ENCODE data around the gene NKX3-2.

NKX3-2 gene

GRCh38 chr4:13547485-13548041, 3.3 kb upstream of the NKX3-2 start (continued):
- TF ChIP-seq, protein P1, sequence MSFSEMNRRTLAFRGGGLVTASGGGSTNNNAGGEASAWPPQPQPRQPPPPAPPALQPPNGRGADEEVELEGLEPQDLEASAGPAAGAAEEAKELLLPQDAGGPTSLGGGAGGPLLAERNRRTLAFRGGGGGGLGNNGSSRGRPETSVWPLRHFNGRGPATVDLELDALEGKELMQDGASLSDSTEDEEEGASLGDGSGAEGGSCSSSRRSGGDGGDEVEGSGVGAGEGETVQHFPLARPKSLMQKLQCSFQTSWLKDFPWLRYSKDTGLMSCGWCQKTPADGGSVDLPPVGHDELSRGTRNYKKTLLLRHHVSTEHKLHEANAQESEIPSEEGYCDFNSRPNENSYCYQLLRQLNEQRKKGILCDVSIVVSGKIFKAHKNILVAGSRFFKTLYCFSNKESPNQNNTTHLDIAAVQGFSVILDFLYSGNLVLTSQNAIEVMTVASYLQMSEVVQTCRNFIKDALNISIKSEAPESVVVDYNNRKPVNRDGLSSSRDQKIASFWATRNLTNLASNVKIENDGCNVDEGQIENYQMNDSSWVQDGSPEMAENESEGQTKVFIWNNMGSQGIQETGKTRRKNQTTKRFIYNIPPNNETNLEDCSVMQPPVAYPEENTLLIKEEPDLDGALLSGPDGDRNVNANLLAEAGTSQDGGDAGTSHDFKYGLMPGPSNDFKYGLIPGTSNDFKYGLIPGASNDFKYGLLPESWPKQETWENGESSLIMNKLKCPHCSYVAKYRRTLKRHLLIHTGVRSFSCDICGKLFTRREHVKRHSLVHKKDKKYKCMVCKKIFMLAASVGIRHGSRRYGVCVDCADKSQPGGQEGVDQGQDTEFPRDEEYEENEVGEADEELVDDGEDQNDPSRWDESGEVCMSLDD (tag by site-specific recombination; IDR thresholded peaks at IDR 0.05), result no peak
- TF ChIP-seq YY1 (tag by site-specific recombination; IDR thresholded peaks at IDR 0.05) (no peak), ZNF140 (tag by site-specific recombination; IDR thresholded peaks at IDR 0.05) (no peak), TRIM28 (IDR thresholded peaks at IDR 0.05; ENCODE audit: borderline replicate concordance, low read length) (no peak), ZEB2 (tag by site-specific recombination; IDR thresholded peaks at IDR 0.05) (no peak), ZNF654 (tag by site-specific recombination; IDR thresholded peaks at IDR 0.05; ENCODE audit: low read depth) (no peak), MEIS1 (CRISPR knock-in tag; IDR thresholded peaks at IDR 0.05; ENCODE audit: borderline replicate concordance) (no peak), PRDM6 (tag by site-specific recombination; IDR thresholded peaks at IDR 0.05) (no peak), YY2 (tag by site-specific recombination; IDR thresholded peaks at IDR 0.05) (no peak), ZNF585B (tag by site-specific recombination; IDR thresholded peaks at IDR 0.05) (no peak), ZNF571 (tag by site-specific recombination; IDR thresholded peaks at IDR 0.05) (no peak), ZBTB20 (tag by site-specific recombination; IDR thresholded peaks at IDR 0.05) (no peak), GLIS2 (tag by site-specific recombination; IDR thresholded peaks at IDR 0.05) (peak; percentile 63; the same call in 1 of the 2 replicates)
- TF ChIP-seq, protein P2, sequence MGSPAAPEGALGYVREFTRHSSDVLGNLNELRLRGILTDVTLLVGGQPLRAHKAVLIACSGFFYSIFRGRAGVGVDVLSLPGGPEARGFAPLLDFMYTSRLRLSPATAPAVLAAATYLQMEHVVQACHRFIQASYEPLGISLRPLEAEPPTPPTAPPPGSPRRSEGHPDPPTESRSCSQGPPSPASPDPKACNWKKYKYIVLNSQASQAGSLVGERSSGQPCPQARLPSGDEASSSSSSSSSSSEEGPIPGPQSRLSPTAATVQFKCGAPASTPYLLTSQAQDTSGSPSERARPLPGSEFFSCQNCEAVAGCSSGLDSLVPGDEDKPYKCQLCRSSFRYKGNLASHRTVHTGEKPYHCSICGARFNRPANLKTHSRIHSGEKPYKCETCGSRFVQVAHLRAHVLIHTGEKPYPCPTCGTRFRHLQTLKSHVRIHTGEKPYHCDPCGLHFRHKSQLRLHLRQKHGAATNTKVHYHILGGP (tag by site-specific recombination; IDR thresholded peaks at IDR 0.05), result no peak
- TF ChIP-seq, protein P3, sequence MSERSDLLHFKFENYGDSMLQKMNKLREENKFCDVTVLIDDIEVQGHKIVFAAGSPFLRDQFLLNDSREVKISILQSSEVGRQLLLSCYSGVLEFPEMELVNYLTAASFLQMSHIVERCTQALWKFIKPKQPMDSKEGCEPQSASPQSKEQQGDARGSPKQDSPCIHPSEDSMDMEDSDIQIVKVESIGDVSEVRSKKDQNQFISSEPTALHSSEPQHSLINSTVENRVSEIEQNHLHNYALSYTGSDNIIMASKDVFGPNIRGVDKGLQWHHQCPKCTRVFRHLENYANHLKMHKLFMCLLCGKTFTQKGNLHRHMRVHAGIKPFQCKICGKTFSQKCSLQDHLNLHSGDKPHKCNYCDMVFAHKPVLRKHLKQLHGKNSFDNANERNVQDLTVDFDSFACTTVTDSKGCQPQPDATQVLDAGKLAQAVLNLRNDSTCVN (tag by site-specific recombination; optimal IDR thresholded peaks at IDR 0.05), result peak; percentile 86
- TF ChIP-seq, protein P4, sequence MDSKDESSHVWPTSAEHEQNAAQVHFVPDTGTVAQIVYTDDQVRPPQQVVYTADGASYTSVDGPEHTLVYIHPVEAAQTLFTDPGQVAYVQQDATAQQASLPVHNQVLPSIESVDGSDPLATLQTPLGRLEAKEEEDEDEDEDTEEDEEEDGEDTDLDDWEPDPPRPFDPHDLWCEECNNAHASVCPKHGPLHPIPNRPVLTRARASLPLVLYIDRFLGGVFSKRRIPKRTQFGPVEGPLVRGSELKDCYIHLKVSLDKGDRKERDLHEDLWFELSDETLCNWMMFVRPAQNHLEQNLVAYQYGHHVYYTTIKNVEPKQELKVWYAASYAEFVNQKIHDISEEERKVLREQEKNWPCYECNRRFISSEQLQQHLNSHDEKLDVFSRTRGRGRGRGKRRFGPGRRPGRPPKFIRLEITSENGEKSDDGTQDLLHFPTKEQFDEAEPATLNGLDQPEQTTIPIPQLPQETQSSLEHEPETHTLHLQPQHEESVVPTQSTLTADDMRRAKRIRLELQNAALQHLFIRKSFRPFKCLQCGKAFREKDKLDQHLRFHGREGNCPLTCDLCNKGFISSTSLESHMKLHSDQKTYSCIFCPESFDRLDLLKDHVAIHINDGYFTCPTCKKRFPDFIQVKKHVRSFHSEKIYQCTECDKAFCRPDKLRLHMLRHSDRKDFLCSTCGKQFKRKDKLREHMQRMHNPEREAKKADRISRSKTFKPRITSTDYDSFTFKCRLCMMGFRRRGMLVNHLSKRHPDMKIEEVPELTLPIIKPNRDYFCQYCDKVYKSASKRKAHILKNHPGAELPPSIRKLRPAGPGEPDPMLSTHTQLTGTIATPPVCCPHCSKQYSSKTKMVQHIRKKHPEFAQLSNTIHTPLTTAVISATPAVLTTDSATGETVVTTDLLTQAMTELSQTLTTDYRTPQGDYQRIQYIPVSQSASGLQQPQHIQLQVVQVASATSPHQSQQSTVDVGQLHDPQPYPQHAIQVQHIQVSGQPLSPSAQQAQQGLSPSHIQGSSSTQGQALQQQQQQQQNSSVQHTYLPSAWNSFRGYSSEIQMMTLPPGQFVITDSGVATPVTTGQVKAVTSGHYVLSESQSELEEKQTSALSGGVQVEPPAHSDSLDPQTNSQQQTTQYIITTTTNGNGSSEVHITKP (tag by site-specific recombination; IDR thresholded peaks at IDR 0.05), result 0 out of 2 replicates have a peak, but pooled peaks have one; percentile 10
- TF ChIP-seq, protein P5, sequence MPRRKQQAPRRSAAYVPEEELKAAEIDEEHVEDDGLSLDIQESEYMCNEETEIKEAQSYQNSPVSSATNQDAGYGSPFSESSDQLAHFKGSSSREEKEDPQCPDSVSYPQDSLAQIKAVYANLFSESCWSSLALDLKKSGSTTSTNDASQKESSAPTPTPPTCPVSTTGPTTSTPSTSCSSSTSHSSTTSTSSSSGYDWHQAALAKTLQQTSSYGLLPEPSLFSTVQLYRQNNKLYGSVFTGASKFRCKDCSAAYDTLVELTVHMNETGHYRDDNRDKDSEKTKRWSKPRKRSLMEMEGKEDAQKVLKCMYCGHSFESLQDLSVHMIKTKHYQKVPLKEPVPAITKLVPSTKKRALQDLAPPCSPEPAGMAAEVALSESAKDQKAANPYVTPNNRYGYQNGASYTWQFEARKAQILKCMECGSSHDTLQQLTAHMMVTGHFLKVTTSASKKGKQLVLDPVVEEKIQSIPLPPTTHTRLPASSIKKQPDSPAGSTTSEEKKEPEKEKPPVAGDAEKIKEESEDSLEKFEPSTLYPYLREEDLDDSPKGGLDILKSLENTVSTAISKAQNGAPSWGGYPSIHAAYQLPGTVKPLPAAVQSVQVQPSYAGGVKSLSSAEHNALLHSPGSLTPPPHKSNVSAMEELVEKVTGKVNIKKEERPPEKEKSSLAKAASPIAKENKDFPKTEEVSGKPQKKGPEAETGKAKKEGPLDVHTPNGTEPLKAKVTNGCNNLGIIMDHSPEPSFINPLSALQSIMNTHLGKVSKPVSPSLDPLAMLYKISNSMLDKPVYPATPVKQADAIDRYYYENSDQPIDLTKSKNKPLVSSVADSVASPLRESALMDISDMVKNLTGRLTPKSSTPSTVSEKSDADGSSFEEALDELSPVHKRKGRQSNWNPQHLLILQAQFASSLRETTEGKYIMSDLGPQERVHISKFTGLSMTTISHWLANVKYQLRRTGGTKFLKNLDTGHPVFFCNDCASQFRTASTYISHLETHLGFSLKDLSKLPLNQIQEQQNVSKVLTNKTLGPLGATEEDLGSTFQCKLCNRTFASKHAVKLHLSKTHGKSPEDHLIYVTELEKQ (tag by site-specific recombination; IDR thresholded peaks at IDR 0.05; ENCODE audit: borderline replicate concordance), result no peak
- TF ChIP-seq, protein P6, sequence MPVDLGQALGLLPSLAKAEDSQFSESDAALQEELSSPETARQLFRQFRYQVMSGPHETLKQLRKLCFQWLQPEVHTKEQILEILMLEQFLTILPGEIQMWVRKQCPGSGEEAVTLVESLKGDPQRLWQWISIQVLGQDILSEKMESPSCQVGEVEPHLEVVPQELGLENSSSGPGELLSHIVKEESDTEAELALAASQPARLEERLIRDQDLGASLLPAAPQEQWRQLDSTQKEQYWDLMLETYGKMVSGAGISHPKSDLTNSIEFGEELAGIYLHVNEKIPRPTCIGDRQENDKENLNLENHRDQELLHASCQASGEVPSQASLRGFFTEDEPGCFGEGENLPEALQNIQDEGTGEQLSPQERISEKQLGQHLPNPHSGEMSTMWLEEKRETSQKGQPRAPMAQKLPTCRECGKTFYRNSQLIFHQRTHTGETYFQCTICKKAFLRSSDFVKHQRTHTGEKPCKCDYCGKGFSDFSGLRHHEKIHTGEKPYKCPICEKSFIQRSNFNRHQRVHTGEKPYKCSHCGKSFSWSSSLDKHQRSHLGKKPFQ (tag by site-specific recombination; IDR thresholded peaks at IDR 0.05), result no peak
- TF ChIP-seq, protein P7, sequence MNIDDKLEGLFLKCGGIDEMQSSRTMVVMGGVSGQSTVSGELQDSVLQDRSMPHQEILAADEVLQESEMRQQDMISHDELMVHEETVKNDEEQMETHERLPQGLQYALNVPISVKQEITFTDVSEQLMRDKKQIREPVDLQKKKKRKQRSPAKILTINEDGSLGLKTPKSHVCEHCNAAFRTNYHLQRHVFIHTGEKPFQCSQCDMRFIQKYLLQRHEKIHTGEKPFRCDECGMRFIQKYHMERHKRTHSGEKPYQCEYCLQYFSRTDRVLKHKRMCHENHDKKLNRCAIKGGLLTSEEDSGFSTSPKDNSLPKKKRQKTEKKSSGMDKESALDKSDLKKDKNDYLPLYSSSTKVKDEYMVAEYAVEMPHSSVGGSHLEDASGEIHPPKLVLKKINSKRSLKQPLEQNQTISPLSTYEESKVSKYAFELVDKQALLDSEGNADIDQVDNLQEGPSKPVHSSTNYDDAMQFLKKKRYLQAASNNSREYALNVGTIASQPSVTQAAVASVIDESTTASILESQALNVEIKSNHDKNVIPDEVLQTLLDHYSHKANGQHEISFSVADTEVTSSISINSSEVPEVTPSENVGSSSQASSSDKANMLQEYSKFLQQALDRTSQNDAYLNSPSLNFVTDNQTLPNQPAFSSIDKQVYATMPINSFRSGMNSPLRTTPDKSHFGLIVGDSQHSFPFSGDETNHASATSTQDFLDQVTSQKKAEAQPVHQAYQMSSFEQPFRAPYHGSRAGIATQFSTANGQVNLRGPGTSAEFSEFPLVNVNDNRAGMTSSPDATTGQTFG (tag by site-specific recombination; IDR thresholded peaks at IDR 0.05; ENCODE audit: borderline replicate concordance), result no peak
